GM23338 (cell line): ENCODE data around the gene UGCG. TPM values are rescaled to one million over a fixed set of nuclear protein-coding genes. Genes with fewer than 3 reads are reported as not detected.

Experiments used
- ATAC-seq: fragments of 200-7000 bp; cut with Tn5 transposase; 3 replicates; pipeline ENCODE4 v1.9.1; 2020
- DNase-seq: peaks from one replicate; pipeline ENCODE4 v3.0.0-alpha.2; 2015; ENCODE audit warnings: low spot score
- H2AFZ ChIP-seq: fragments of 200-600 bp; sonication (generic); 2 replicates; pipeline ENCODE4 v1.8.0; 2016; ENCODE audit warnings: antibody characterized with exemption, mild to moderate bottlenecking, moderate library complexity
- H3F3A ChIP-seq: fragments of 200-600 bp; sonication (generic); replicated peaks from 2 replicates; pipeline ENCODE4 v1.8.0; 2017; ENCODE audit warnings: antibody characterized with exemption, mixed run types, low read depth
- H3K27ac ChIP-seq: fragments of 200-600 bp; sonication (generic); 2 replicates; pipeline ENCODE4 v1.6.1; 2016; ENCODE audit warnings: low read depth
- H3K27me3 ChIP-seq: fragments of 200-600 bp; sonication (generic); 2 replicates; pipeline ENCODE4 v1.8.0; 2016; ENCODE audit warnings: mild to moderate bottlenecking, mixed run types, moderate library complexity; ENCODE audit not compliant: insufficient read depth
- H3K36me3 ChIP-seq: fragments of 200-600 bp; sonication (generic); 2 replicates; pipeline ENCODE4 v1.8.0; 2016; ENCODE audit warnings: mild to moderate bottlenecking; ENCODE audit not compliant: insufficient read depth
- H3K4me1 ChIP-seq: fragments of 200-600 bp; sonication (generic); 2 replicates; pipeline ENCODE4 v1.8.0; 2016; ENCODE audit warnings: mild to moderate bottlenecking, moderate library complexity; ENCODE audit not compliant: insufficient read depth
- H3K4me2 ChIP-seq: fragments of 200-600 bp; sonication (generic); 2 replicates; pipeline ENCODE4 v1.7.1; 2017; ENCODE audit warnings: mixed run types
- H3K4me3 ChIP-seq: fragments of 200-600 bp; sonication (generic); 2 replicates; pipeline ENCODE4 v1.6.1; 2016; ENCODE audit warnings: mixed run types
- H3K79me2 ChIP-seq: fragments of 200-600 bp; sonication (generic); replicated peaks from 2 replicates; pipeline ENCODE4 v1.8.0; 2017; ENCODE audit warnings: mild to moderate bottlenecking; ENCODE audit not compliant: insufficient read depth
- H3K9me2 ChIP-seq: fragments of 200-600 bp; sonication (generic); 2 replicates; pipeline ENCODE4 v1.8.0; 2017; ENCODE audit not compliant: insufficient read depth
- H4K20me1 ChIP-seq: fragments of 200-600 bp; sonication (generic); replicated peaks from 2 replicates; pipeline ENCODE4 v1.8.0; 2017; ENCODE audit warnings: mild to moderate bottlenecking; ENCODE audit not compliant: insufficient read depth
- H3K27ac Mint-ChIP-seq: 2 replicates; pipeline ENCODE4 v1.8.0; 2020; ENCODE audit warnings: inconsistent platforms, mild to moderate bottlenecking, moderate library complexity, mixed read lengths
- H3K27me3 Mint-ChIP-seq: 3 replicates; pipeline ENCODE4 v1.8.0; 2022; ENCODE audit warnings: low read depth, mild to moderate bottlenecking, moderate library complexity, mixed read lengths, inconsistent platforms; ENCODE audit not compliant: insufficient read depth, poor library complexity
- H3K36me3 Mint-ChIP-seq: 3 replicates; pipeline ENCODE4 v1.8.0; 2021; ENCODE audit warnings: low read depth, mild to moderate bottlenecking, inconsistent platforms, moderate library complexity, mixed read lengths
- H3K4me1 Mint-ChIP-seq: 3 replicates; pipeline ENCODE4 v1.8.0; 2020; ENCODE audit warnings: mild to moderate bottlenecking, inconsistent platforms, mixed read lengths
- H3K4me3 Mint-ChIP-seq: 3 replicates; pipeline ENCODE4 v1.8.0; 2021; ENCODE audit warnings: moderate library complexity, mild to moderate bottlenecking, inconsistent platforms, mixed read lengths
- H3K9me3 Mint-ChIP-seq: 3 replicates; pipeline ENCODE4 v1.8.0; 2020; ENCODE audit warnings: moderate library complexity, mild to moderate bottlenecking, inconsistent platforms, mixed read lengths
- CREB1 ChIP-seq: fragments of 250-450 bp; sonication (Bioruptor Pico); IDR thresholded peaks from 2 replicates; pipeline ENCODE4 v1.5.0; 2020; ENCODE audit warnings: low read depth, mild to moderate bottlenecking, moderate library complexity
- CTCF ChIP-seq, 2 experiments: fragments of 200-600 bp in 1 of 2; sonication (generic) in 1 of 2; conservative IDR thresholded peaks; 2 replicates each; pipeline versions ENCODE4 v1.5.1 to v1.6.1; 2016 to 2017; ENCODE audit warnings: antibody characterized with exemption in 2 of 2, low read depth in 2 of 2, mild to moderate bottlenecking in 2 of 2, moderate library complexity in 1 of 2
- EZH2 ChIP-seq: fragments of 200-600 bp; sonication (generic); IDR thresholded peaks from one replicate; pipeline ENCODE4 v1.8.0; 2017; ENCODE audit warnings: antibody characterized with exemption, mild to moderate bottlenecking, low read depth; ENCODE audit not compliant: unreplicated experiment
- POLR2AphosphoS5 ChIP-seq: IDR thresholded peaks from 2 replicates; pipeline ENCODE4 v1.6.1; 2016; ENCODE audit warnings: antibody characterized with exemption, low read depth
- REST ChIP-seq: IDR thresholded peaks from one replicate; pipeline ENCODE4 v1.6.1; 2018; ENCODE audit warnings: antibody characterized with exemption; ENCODE audit not compliant: unreplicated experiment
- ZNF114 ChIP-seq: fragments of 250-450 bp; sonication (Bioruptor Pico); IDR thresholded peaks from 2 replicates; pipeline ENCODE4 v1.5.0; 2020; ENCODE audit warnings: mild to moderate bottlenecking, moderate library complexity
- ZNF331 ChIP-seq: fragments of 250-450 bp; sonication (Bioruptor Pico); IDR thresholded peaks from 2 replicates; pipeline ENCODE4 v1.5.0; 2020; ENCODE audit warnings: low read depth, mild to moderate bottlenecking, moderate library complexity
- polyA plus RNA-seq: library from polyadenylated mRNA; unstranded; fragments of >200 nt; fragmentation: Nextera tagmentation; extraction: Ambion mirVana; gene quantifications from 2 replicates; pipeline ENCODE4 v1.2.1, GENCODE V29; 2016
- total RNA-seq: library from RNA; depleted of rRNA; stranded (reverse); fragments of >200 nt; shearing (Covaris generic); gene quantifications from 2 replicates; pipeline ENCODE4 v1.2.3, GENCODE V29; 2014
- TF ChIP-seq, protein P1 (sequence below): IDR thresholded peaks from 2 replicates; pipeline ENCODE4 v1.6.1; 2016; ENCODE audit warnings: antibody characterized with exemption
- TF ChIP-seq, protein P2 (sequence below): fragments of 250-450 bp; sonication (Bioruptor Pico); IDR thresholded peaks from 2 replicates; pipeline ENCODE4 v1.5.0; 2020; ENCODE audit warnings: mild to moderate bottlenecking, moderate library complexity

UGCG gene
- total and polyA plus RNA-seq, 2 experiments from 2014 or later, result 30.4 to 44.9 TPM

DNA sequence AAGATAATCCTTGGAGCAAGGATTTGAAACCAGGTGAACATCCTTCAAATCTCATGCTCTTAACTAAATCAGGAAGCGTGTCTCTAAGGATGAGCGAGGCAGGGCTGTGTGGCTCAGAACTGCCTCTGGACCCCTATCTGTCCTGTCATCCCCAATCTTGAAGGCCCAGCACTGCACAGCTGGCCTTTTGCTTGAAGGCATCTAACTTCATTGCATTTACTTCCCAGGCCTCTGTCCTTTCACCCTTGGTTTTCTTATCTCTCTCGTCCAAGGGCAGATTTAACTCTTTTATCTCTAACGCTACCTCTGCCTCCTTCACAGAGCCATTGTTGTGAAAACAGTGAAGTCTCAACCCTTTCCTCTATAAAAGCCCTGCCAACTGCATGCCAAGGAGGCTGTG lies 83.8 kb downstream of the UGCG start (continued):
- TF ChIP-seq REST, result no peak

- Histone ChIP-seq H2AFZ (no peak overlapping the region), H3F3A (no peaks in the 10 kb centered on the region), H3K4me3 (no peak overlapping the region), H3K27ac (no peak overlapping the region), H3K36me3 (no peaks in the 10 kb centered on the region), H3K4me2 (no peak overlapping the region), H4K20me1 (no peaks in the 10 kb centered on the region), H3K4me1 (no peaks in the 10 kb centered on the region), H3K9me2 (no peaks in the 10 kb centered on the region), H3K27me3 (no peaks in the 10 kb centered on the region), H3K79me2 (no peaks in the 10 kb centered on the region)
- H3K36me3 Mint-ChIP-seq, result no peaks in the 10 kb centered on the region; the same call in 2 of the 3 replicates
- ATAC-seq (no peak), DNase-seq (no peak)
- no peak overlapping the region for H3K27ac Mint-ChIP-seq
- H3K4me3 Mint-ChIP-seq, result no peak overlapping the region
- H3K4me1 Mint-ChIP-seq, result no peaks in the 10 kb centered on the region
- H3K9me3 Mint-ChIP-seq, result no peaks in the 10 kb centered on the region
- peaks cover 3% of the 10 kb centered on the region for H3K27me3 Mint-ChIP-seq
- no peak for TF ChIP-seq CREB1 (CRISPR knock-in tag)
- TF ChIP-seq POLR2AphosphoS5, result no peak
- no peak for TF ChIP-seq CTCF (conservative IDR thresholded peaks at IDR 0.05; ENCODE audit: low read depth in 2 of 2)
- no peak for TF ChIP-seq ZNF114 (CRISPR knock-in tag)
- TF ChIP-seq, protein P1, sequence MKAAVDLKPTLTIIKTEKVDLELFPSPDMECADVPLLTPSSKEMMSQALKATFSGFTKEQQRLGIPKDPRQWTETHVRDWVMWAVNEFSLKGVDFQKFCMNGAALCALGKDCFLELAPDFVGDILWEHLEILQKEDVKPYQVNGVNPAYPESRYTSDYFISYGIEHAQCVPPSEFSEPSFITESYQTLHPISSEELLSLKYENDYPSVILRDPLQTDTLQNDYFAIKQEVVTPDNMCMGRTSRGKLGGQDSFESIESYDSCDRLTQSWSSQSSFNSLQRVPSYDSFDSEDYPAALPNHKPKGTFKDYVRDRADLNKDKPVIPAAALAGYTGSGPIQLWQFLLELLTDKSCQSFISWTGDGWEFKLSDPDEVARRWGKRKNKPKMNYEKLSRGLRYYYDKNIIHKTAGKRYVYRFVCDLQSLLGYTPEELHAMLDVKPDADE, result no peak
- TF ChIP-seq, protein P2, sequence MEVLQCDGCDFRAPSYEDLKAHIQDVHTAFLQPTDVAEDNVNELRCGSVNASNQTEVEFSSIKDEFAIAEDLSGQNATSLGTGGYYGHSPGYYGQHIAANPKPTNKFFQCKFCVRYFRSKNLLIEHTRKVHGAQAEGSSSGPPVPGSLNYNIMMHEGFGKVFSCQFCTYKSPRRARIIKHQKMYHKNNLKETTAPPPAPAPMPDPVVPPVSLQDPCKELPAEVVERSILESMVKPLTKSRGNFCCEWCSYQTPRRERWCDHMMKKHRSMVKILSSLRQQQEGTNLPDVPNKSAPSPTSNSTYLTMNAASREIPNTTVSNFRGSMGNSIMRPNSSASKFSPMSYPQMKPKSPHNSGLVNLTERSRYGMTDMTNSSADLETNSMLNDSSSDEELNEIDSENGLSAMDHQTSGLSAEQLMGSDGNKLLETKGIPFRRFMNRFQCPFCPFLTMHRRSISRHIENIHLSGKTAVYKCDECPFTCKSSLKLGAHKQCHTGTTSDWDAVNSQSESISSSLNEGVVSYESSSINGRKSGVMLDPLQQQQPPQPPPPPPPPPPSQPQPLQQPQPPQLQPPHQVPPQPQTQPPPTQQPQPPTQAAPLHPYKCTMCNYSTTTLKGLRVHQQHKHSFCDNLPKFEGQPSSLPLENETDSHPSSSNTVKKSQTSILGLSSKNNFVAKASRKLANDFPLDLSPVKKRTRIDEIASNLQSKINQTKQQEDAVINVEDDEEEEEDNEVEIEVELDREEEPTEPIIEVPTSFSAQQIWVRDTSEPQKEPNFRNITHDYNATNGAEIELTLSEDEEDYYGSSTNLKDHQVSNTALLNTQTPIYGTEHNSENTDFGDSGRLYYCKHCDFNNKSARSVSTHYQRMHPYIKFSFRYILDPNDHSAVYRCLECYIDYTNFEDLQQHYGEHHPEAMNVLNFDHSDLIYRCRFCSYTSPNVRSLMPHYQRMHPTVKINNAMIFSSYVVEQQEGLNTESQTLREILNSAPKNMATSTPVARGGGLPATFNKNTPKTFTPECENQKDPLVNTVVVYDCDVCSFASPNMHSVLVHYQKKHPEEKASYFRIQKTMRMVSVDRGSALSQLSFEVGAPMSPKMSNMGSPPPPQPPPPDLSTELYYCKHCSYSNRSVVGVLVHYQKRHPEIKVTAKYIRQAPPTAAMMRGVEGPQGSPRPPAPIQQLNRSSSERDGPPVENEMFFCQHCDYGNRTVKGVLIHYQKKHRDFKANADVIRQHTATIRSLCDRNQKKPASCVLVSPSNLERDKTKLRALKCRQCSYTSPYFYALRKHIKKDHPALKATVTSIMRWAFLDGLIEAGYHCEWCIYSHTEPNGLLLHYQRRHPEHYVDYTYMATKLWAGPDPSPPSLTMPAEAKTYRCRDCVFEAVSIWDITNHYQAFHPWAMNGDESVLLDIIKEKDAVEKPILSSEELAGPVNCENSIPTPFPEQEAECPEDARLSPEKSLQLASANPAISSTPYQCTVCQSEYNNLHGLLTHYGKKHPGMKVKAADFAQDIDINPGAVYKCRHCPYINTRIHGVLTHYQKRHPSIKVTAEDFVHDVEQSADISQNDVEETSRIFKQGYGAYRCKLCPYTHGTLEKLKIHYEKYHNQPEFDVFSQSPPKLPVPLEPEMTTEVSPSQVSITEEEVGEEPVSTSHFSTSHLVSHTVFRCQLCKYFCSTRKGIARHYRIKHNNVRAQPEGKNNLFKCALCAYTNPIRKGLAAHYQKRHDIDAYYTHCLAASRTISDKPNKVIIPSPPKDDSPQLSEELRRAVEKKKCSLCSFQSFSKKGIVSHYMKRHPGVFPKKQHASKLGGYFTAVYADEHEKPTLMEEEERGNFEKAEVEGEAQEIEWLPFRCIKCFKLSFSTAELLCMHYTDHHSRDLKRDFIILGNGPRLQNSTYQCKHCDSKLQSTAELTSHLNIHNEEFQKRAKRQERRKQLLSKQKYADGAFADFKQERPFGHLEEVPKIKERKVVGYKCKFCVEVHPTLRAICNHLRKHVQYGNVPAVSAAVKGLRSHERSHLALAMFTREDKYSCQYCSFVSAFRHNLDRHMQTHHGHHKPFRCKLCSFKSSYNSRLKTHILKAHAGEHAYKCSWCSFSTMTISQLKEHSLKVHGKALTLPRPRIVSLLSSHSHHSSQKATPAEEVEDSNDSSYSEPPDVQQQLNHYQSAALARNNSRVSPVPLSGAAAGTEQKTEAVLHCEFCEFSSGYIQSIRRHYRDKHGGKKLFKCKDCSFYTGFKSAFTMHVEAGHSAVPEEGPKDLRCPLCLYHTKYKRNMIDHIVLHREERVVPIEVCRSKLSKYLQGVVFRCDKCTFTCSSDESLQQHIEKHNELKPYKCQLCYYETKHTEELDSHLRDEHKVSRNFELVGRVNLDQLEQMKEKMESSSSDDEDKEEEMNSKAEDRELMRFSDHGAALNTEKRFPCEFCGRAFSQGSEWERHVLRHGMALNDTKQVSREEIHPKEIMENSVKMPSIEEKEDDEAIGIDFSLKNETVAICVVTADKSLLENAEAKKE, result no peak
- no peak for TF ChIP-seq EZH2
- no peak for TF ChIP-seq ZNF331
Observed at GRCh38 chr9:111983484-111983908, 86.9 kb downstream of the UGCG start.
